ENCODE measurements around the gene VRK1. TPM values are rescaled to one million over a fixed set of nuclear protein-coding genes. Genes with fewer than 3 reads are reported as not detected.
"Not testable (repeated sequence)": the region's sequence is repeated elsewhere in the genome, so short reads cannot be mapped to it uniquely, and the experiment has no call there.

Gene VRK1
- total RNA-seq, 2 experiments from 2014 or later = 97.5 to 97.9 TPM

DNA sequence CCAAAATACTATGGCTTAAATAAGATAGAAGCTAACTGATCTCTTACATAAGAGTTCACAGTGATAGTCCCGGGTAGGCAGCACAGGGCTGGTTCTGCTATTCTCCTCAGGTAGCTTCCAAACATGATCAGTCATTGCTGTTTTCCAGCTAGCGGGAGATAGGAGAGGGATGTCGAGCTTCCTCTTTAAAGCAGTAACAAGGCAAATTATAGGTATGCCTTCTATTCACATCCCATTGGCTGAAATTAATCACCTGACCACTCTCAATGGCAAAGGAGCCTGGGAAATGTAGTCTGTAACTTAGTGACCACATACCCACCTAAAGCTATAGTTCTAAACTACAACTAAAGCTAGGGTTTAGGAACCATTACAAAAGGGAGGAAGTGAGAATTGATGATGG is 34.5 kb upstream of the VRK1 start:
- ChIA-PET POLR2A (interaction anchor here (0.7 to 1.3 kb wide), 4 partner anchors 9 to 220 kb away, joined by 3 to 4 read pairs (median 4); no protein-coding TSS in a partner anchor), CTCF (ENCODE audit: unreplicated experiment) (no interaction called here)
- no peaks in the 10 kb centered on the region for H3K79me2 ChIP-seq (ENCODE audit: insufficient read depth, low read depth, low read length)
- H3K4me3 ChIP-seq (ENCODE audit: low read depth, low read length, poor library complexity, severe bottlenecking) = peak overlapping the region; percentile 50
- intact Hi-C loops (cut with micrococcal nuclease; ENCODE audit: unreplicated experiment) = no loop called here
- H4K20me1 ChIP-seq (ENCODE audit: insufficient read depth, low read length) = no peaks in the 10 kb centered on the region
- TF ChIP-seq EZH2phosphoT487 (IDR thresholded peaks at IDR 0.05; ENCODE audit: borderline replicate concordance, low read depth, low read length) (no peak), CTCF (conservative IDR thresholded peaks at IDR 0.05; ENCODE audit: low read length) (no peak)
- no TSS peak for BruUV-seq (replicated peaks)
- H3K9me2 ChIP-seq (ENCODE audit: insufficient read depth, low read length) = no peaks in the 10 kb centered on the region
- H3K4me1 ChIP-seq (ENCODE audit: insufficient read depth, low read length, poor library complexity, severe bottlenecking) = no peaks in the 10 kb centered on the region
- DNase-seq (ENCODE audit: low spot score) = peak; percentile 81
- no peak overlapping the region for H3K27ac ChIP-seq (ENCODE audit: low read depth, low read length, poor library complexity, severe bottlenecking)
- peak overlapping the region; percentile 98 for H2AFZ ChIP-seq (ENCODE audit: low read length)
- H3K36me3 ChIP-seq (ENCODE audit: insufficient read depth, low read length) = no peaks in the 10 kb centered on the region
- H3K9me3 ChIP-seq (ENCODE audit: low read length) = no peaks in the 10 kb centered on the region
- H3K4me2 ChIP-seq (ENCODE audit: low read length) = peak overlapping the region; percentile 70

DNA sequence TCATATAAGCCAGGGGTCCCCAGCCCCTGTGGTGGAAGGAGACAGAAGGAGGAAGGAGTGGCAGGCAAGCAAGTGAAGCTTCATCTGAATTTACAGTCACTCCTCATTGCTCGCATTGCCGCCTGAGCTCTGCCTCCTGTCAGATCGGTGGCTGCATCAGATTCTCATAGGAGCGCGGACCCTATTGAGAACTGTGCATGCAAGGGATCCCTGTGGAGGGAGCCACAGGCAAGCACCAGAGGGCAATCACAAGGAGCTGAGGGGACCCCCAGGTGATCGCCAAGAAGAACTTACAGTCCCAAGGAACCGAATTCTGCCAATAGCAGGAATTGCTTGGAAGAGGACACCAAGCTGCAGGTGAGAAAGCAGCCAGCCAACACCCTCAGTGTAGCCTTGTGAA is 33.2 kb upstream of the VRK1 start:
- no peak overlapping the region for H2AFZ ChIP-seq (ENCODE audit: low read length)
- no TSS peak for BruUV-seq (replicated peaks)
- H4K20me1 ChIP-seq (ENCODE audit: insufficient read depth, low read length) = no peaks in the 10 kb centered on the region

DNA sequence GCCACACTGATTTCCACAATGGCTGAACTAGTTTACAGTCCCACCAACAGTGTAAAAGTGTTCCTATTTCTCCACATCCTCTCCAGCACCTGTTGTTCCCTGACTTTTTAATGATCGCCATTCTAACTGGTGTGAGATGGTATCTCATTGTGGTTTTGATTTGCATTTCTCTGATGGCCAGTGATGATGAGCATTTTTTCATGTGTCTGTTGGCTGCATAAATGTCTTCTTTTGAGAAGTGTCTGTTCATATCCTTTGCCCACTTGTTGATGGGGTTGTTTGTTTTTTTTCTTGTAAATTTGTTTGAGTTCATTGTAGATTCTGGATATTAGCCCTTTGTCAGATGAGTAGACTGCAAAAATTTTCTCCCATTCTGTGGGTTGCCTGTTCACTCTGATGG is 32.0 kb upstream of the VRK1 start:
- H4K20me1 ChIP-seq (ENCODE audit: insufficient read depth, low read length); intact Hi-C loops (cut with micrococcal nuclease; ENCODE audit: unreplicated experiment); H3K27ac ChIP-seq (ENCODE audit: low read depth, low read length, poor library complexity, severe bottlenecking); H3K9me3 ChIP-seq (ENCODE audit: low read length); H3K9me2 ChIP-seq (ENCODE audit: insufficient read depth, low read length); H2AFZ ChIP-seq (ENCODE audit: low read length); H3K4me1 ChIP-seq (ENCODE audit: insufficient read depth, low read length, poor library complexity, severe bottlenecking); POLR2A ChIA-PET; H3K4me2 ChIP-seq (ENCODE audit: low read length); H3K36me3 ChIP-seq (ENCODE audit: insufficient read depth, low read length); H3K4me3 ChIP-seq (ENCODE audit: low read depth, low read length, poor library complexity, severe bottlenecking); H3K79me2 ChIP-seq (ENCODE audit: insufficient read depth, low read depth, low read length); DNase-seq (ENCODE audit: low spot score); BruUV-seq (replicated peaks); CTCF ChIA-PET (ENCODE audit: unreplicated experiment): not testable (repeated sequence)

More for the DNA sequence above, 33.2 kb upstream of the VRK1 start:
- Histone ChIP-seq H3K4me3 (ENCODE audit: low read depth, low read length, poor library complexity, severe bottlenecking) (no peak overlapping the region), H3K9me3 (ENCODE audit: low read length) (no peaks in the 10 kb centered on the region), H3K9me2 (ENCODE audit: insufficient read depth, low read length) (no peaks in the 10 kb centered on the region), H3K79me2 (ENCODE audit: insufficient read depth, low read depth, low read length) (no peaks in the 10 kb centered on the region), H3K4me2 (ENCODE audit: low read length) (no peak overlapping the region), H3K36me3 (ENCODE audit: insufficient read depth, low read length) (no peaks in the 10 kb centered on the region), H3K4me1 (ENCODE audit: insufficient read depth, low read length, poor library complexity, severe bottlenecking) (no peaks in the 10 kb centered on the region), H3K27ac (ENCODE audit: low read depth, low read length, poor library complexity, severe bottlenecking) (no peak overlapping the region)
- DNase-seq (ENCODE audit: low spot score) = no peak
- TF ChIP-seq CTCF (conservative IDR thresholded peaks at IDR 0.05; ENCODE audit: low read length) (no peak), EZH2phosphoT487 (IDR thresholded peaks at IDR 0.05; ENCODE audit: borderline replicate concordance, low read depth, low read length) (no peak)
- intact Hi-C loops (cut with micrococcal nuclease; ENCODE audit: unreplicated experiment) = no loop called here
- POLR2A ChIA-PET = no interaction called here
- CTCF ChIA-PET (ENCODE audit: unreplicated experiment) = no interaction called here
